HFFc6 (cell line): ENCODE results near the gene CTU2. TPM values are rescaled to one million over a fixed set of nuclear protein-coding genes. Genes with fewer than 3 reads are reported as not detected.
A peak's percentile ranks its signal among the peaks of the same experiment; 100 is the strongest.
"Not testable (repeated sequence)": the region's sequence is repeated elsewhere in the genome, so short reads cannot be mapped to it uniquely, and the experiment has no call there.

ENCODE experiments used
- DNase-seq: peaks from one replicate; pipeline ENCODE4 v3.0.0-alpha.2; 2018
- H3K27ac Mint-ChIP-seq: 2 replicates; pipeline ENCODE4 v1.8.0; 2020; ENCODE audit warnings: mild to moderate bottlenecking, mixed read lengths
- H3K27me3 Mint-ChIP-seq: 2 replicates; pipeline ENCODE4 v1.8.0; 2021; ENCODE audit warnings: mild to moderate bottlenecking, moderate library complexity, mixed read lengths; ENCODE audit not compliant: insufficient read depth
- H3K36me3 Mint-ChIP-seq: 2 replicates; pipeline ENCODE4 v1.8.0; 2021; ENCODE audit warnings: low read depth, mixed read lengths
- H3K4me1 Mint-ChIP-seq: 2 replicates; pipeline ENCODE4 v1.8.0; 2020; ENCODE audit warnings: low read depth, mixed read lengths
- H3K4me3 Mint-ChIP-seq: 2 replicates; pipeline ENCODE4 v1.8.0; 2020; ENCODE audit warnings: mild to moderate bottlenecking, moderate library complexity, mixed read lengths
- H3K9me3 Mint-ChIP-seq: 2 replicates; pipeline ENCODE4 v1.8.0; 2020; ENCODE audit warnings: mild to moderate bottlenecking, mixed read lengths
- total RNA-seq, 6 experiments: library from RNA; stranded (reverse); fragmentation: NEBNext Ultra II Directional; extraction: Animal tissue kit (Norgen Biotek cat#: 25700); gene quantifications; 2 replicates in 1 of 6; 3 replicates in 5 of 6; pipeline ENCODE4 v1.2.3, GENCODE V29; 2021
- TF ChIP-seq, protein P1 (sequence below): fragments of 200-600 bp; sonication (generic); IDR thresholded peaks from 2 replicates; pipeline ENCODE4 v1.5.0; 2021; ENCODE audit warnings: antibody characterized with exemption, mild to moderate bottlenecking

The CTU2 gene
- total RNA-seq, 6 experiments from 2014 or later = 26.2 to 37.0 (median 33.2) TPM

GRCh38 chr16:88662222-88662842 lies 44.0 kb upstream of the CTU2 start:
- peak overlapping the region; percentile 62 for H3K27ac Mint-ChIP-seq
- peaks cover 6% of the 10 kb centered on the region; the same call in 1 of the 2 replicates for H3K36me3 Mint-ChIP-seq
- DNase-seq = no peak
- H3K4me3 Mint-ChIP-seq = peak overlapping the region; percentile 93
- H3K9me3 Mint-ChIP-seq = no peaks in the 10 kb centered on the region
- TF ChIP-seq, protein P1, sequence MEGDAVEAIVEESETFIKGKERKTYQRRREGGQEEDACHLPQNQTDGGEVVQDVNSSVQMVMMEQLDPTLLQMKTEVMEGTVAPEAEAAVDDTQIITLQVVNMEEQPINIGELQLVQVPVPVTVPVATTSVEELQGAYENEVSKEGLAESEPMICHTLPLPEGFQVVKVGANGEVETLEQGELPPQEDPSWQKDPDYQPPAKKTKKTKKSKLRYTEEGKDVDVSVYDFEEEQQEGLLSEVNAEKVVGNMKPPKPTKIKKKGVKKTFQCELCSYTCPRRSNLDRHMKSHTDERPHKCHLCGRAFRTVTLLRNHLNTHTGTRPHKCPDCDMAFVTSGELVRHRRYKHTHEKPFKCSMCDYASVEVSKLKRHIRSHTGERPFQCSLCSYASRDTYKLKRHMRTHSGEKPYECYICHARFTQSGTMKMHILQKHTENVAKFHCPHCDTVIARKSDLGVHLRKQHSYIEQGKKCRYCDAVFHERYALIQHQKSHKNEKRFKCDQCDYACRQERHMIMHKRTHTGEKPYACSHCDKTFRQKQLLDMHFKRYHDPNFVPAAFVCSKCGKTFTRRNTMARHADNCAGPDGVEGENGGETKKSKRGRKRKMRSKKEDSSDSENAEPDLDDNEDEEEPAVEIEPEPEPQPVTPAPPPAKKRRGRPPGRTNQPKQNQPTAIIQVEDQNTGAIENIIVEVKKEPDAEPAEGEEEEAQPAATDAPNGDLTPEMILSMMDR = no peak
- H3K27me3 Mint-ChIP-seq = no peaks in the 10 kb centered on the region; the same call in 1 of the 2 replicates
- H3K4me1 Mint-ChIP-seq = peaks cover 17% of the 10 kb centered on the region

DNA sequence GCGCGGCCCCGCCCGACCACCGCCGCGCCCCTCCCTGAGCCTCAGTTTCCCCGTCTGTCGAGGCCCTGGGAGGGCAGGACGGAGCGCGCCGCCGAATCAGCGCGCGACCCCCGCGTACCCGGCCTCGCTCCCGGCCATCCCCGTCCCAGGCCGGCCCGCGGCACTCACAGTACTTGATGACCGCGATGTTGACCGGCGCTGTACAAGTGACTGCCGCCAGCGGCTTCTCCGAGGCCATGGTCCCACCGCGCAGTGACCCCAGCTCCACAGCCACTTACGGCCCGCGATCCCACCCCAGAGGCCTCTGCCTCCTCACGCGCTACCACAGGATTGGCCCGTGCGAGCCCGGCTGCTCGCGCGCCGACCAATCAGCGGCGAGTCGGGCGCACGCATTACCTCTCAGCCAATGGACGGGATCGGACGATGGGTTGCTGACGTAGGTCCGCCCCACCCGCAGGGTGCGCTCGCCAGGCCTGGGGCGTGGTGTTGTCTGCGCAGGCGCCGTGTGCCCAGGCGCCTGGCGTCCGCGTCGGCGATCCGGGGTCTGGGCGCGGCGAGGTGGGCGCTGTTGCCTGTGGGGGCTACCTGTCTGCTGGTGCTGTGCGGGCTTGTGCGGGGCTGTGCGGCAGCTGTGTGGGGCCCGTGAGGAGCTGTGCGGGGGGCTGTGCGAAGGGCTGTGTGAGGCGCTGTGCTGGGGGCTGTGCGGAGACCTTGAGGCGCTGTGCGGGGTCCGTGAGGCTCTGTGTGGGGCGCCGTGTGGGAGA lies 43.3 kb upstream of the CTU2 start, which contains the start of gene MVD:
TSS of gene MVD (minus strand) at position 249 of the 764 bp plus-strand sequence. CDS start at position 238, 11 bp downstream.
- peak within 1 kb of the TSS; percentile 81 for H3K27ac Mint-ChIP-seq
- no peaks in the 10 kb centered on the region for H3K9me3 Mint-ChIP-seq
- peak within 1 kb of the TSS; percentile 93 for H3K4me3 Mint-ChIP-seq
- H3K27me3 Mint-ChIP-seq = no peaks in the 10 kb centered on the region; the same call in 1 of the 2 replicates
- TF ChIP-seq, protein P1 = peak; percentile 24; the same call in 1 of the 2 replicates
- DNase-seq = peak; percentile 97
- peaks cover 8% of the 10 kb centered on the region; the same call in 1 of the 2 replicates for H3K36me3 Mint-ChIP-seq
- H3K4me1 Mint-ChIP-seq = peaks cover 17% of the 10 kb centered on the region

GRCh38 chr16:88665148-88665547 lies 41.2 kb upstream of the CTU2 start:
- TF ChIP-seq, protein P1 = no peak
- DNase-seq = no peak
- peaks cover 17% of the 10 kb centered on the region for H3K4me1 Mint-ChIP-seq
- no peaks in the 10 kb centered on the region; the same call in 1 of the 2 replicates for H3K27me3 Mint-ChIP-seq
- peaks cover 15% of the 10 kb centered on the region; the same call in 1 of the 2 replicates for H3K36me3 Mint-ChIP-seq
- no peak overlapping the region for H3K27ac Mint-ChIP-seq
- no peaks in the 10 kb centered on the region for H3K9me3 Mint-ChIP-seq
- H3K4me3 Mint-ChIP-seq = peak overlapping the region; percentile 7; the same call in 1 of the 2 replicates

- H3K36me3 Mint-ChIP-seq = peaks cover 15% of the 10 kb centered on the region; the same call in 1 of the 2 replicates
Measured at GRCh38 chr16:88665570-88665969, 40.7 kb upstream of the CTU2 start.

DNA sequence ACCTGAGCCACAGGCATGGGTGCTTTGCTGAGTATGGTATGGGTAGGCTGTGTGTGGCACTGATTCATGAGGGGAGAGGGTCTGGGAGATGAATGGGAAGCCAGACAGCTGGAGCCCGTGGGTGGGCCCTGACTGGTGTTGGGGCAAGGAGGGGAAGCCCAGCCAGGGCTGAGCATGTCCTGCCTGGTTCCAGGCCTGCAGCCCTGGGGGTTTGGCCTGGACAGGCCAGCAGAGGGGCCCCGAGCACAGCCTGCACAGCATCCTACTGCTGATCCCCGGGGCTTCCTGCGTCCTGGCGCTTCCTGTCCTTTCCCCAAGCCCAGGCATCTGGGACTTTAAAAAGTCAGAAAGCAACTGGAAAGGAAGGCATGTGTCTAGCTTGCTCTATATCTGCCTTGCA lies 38.8 kb upstream of the CTU2 start:
- Mint-ChIP-seq H3K4me1 (peaks cover 5% of the 10 kb centered on the region; the same call in 1 of the 2 replicates), H3K4me3 (no peak overlapping the region), H3K36me3 (peaks cover 15% of the 10 kb centered on the region; the same call in 1 of the 2 replicates), H3K27me3 (no peaks in the 10 kb centered on the region), H3K27ac (no peak overlapping the region), H3K9me3 (no peaks in the 10 kb centered on the region)
- TF ChIP-seq, protein P1 = no peak
- no peak for DNase-seq

More at GRCh38 chr16:88665570-88665969, 40.7 kb upstream of the CTU2 start:
- no peak overlapping the region for H3K27ac Mint-ChIP-seq
- H3K9me3 Mint-ChIP-seq = no peaks in the 10 kb centered on the region
- peaks cover 17% of the 10 kb centered on the region for H3K4me1 Mint-ChIP-seq
- DNase-seq = no peak
- TF ChIP-seq, protein P1 = no peak
- H3K27me3 Mint-ChIP-seq = no peaks in the 10 kb centered on the region; the same call in 1 of the 2 replicates
- H3K4me3 Mint-ChIP-seq = no peak overlapping the region

GRCh38 chr16:88669493-88669892 lies 36.8 kb upstream of the CTU2 start:
- H3K9me3 Mint-ChIP-seq, H3K4me1 Mint-ChIP-seq, H3K4me3 Mint-ChIP-seq, DNase-seq, H3K27me3 Mint-ChIP-seq, H3K27ac Mint-ChIP-seq: not testable (repeated sequence)
- H3K36me3 Mint-ChIP-seq = peaks cover 15% of the 10 kb centered on the region; the same call in 1 of the 2 replicates
